Mucosa of descending colon (tissue), 3 donors: ENCODE data around the gene SAMD4A. TPM values are rescaled to one million over a fixed set of nuclear protein-coding genes. Genes with fewer than 3 reads are reported as not detected.
A peak's percentile ranks its signal among the peaks of the same experiment; 100 is the strongest.

ENCODE experiments used
- ATAC-seq: fragments of 200-7000 bp; cut with Tn5 transposase; one replicate; pipeline ENCODE4 v1.9.1; 2020; ENCODE audit warnings: mild to moderate bottlenecking, moderate library complexity
- DNase-seq, 3 donors: peaks; one replicate each; pipeline ENCODE4 v3.0.0-alpha.2; 2020
- H3K36me3 ChIP-seq: fragments of 200-600 bp; one replicate; pipeline ENCODE4 v1.8.0; 2021; ENCODE audit warnings: low read depth, mild to moderate bottlenecking
- H3K4me1 ChIP-seq: fragments of 200-600 bp; one replicate; pipeline ENCODE4 v1.8.0; 2021; ENCODE audit warnings: low read depth, mild to moderate bottlenecking
- H3K4me3 ChIP-seq: fragments of 200-600 bp; one replicate; pipeline ENCODE4 v1.8.0; 2021; ENCODE audit warnings: mild to moderate bottlenecking
- H3K9me3 ChIP-seq: fragments of 200-600 bp; one replicate; pipeline ENCODE4 v1.8.0; 2021; ENCODE audit warnings: mild to moderate bottlenecking
- intact Hi-C, 2 donors: fragments of 100-400 bp; cut with DNase I in 1 of 2; cut with micrococcal nuclease in 1 of 2; formaldehyde crosslinking; loops; one replicate each; pipeline versions ENCODE4 v1.11.0 to v1.11.1; 2022; cut with DNase I, micrococcal nuclease
- total RNA-seq, 3 donors: library from RNA; stranded (reverse); fragmentation: NEBNext Ultra II Directional in 2 of 3; extraction: Animal tissue kit (Norgen Biotek cat#: 25700) in 2 of 3; gene quantifications; one replicate each; pipeline versions ENCODE4 v1.2.1 to v1.2.4, GENCODE V29; 2021 to 2023
- TF ChIP-seq, protein P1 (sequence below): fragments of 200-600 bp; IDR thresholded peaks from one replicate; pipeline ENCODE4 v1.8.0; 2022; ENCODE audit warnings: antibody characterized with exemption, mild to moderate bottlenecking
- donor health status: DM: no; HTN: no; CAD: no; lungs with moderate emphysema.
- donor health status: DM: no; HTN: no; CAD: no.
- donor health status: DM: no; HTN: yes; CAD: no.

SAMD4A gene
- total RNA-seq, 3 donors from 2014 or later, result 14.7 to 82.1 (median 16.5) TPM

- Histone ChIP-seq H3K36me3 (no peaks in the 10 kb centered on the region), H3K4me3 (no peak overlapping the region), H3K4me1 (no peaks in the 10 kb centered on the region), H3K9me3 (no peaks in the 10 kb centered on the region)
- DNase-seq (no peak), ATAC-seq (no peak)
- TF ChIP-seq, protein P1, sequence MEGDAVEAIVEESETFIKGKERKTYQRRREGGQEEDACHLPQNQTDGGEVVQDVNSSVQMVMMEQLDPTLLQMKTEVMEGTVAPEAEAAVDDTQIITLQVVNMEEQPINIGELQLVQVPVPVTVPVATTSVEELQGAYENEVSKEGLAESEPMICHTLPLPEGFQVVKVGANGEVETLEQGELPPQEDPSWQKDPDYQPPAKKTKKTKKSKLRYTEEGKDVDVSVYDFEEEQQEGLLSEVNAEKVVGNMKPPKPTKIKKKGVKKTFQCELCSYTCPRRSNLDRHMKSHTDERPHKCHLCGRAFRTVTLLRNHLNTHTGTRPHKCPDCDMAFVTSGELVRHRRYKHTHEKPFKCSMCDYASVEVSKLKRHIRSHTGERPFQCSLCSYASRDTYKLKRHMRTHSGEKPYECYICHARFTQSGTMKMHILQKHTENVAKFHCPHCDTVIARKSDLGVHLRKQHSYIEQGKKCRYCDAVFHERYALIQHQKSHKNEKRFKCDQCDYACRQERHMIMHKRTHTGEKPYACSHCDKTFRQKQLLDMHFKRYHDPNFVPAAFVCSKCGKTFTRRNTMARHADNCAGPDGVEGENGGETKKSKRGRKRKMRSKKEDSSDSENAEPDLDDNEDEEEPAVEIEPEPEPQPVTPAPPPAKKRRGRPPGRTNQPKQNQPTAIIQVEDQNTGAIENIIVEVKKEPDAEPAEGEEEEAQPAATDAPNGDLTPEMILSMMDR, result no peak
- intact Hi-C loops, result loop anchor here (5.0 to 10.0 kb wide), 2 partner anchors 123 to 125 kb away; partner anchors contain the start of gene SAMD4A (in 2 of the 2)
Observed at GRCh38 chr14:54689928-54690327, 123.0 kb downstream of the SAMD4A start.

GRCh38 chr14:54690887-54691286, 124.0 kb downstream of the SAMD4A start:
- intact Hi-C loops, result loop anchor here (5.0 to 10.0 kb wide), 2 partner anchors 124 to 126 kb away; partner anchors contain the start of gene SAMD4A (in 2 of the 2)
- no peaks in the 10 kb centered on the region for H3K9me3 ChIP-seq

GRCh38 chr14:54691525-54692283, 124.8 kb downstream of the SAMD4A start:
- intact Hi-C loops, result loop anchor here (5.0 to 10.0 kb wide), 2 partner anchors 124 to 127 kb away; partner anchors contain the start of gene SAMD4A (in 2 of the 2)
- peak; percentile 91 for ATAC-seq
- Histone ChIP-seq H3K4me3 (no peak overlapping the region), H3K36me3 (no peaks in the 10 kb centered on the region), H3K9me3 (no peaks in the 10 kb centered on the region), H3K4me1 (no peaks in the 10 kb centered on the region)
- TF ChIP-seq, protein P1, result peak; percentile 76
- peak; percentile 59 to 87 (median 76) for DNase-seq

More at GRCh38 chr14:54690887-54691286, 124.0 kb downstream of the SAMD4A start:
- ATAC-seq, result no peak
- Histone ChIP-seq H3K4me1 (no peaks in the 10 kb centered on the region), H3K36me3 (no peaks in the 10 kb centered on the region), H3K4me3 (no peak overlapping the region)
- DNase-seq, result no peak
- TF ChIP-seq, protein P1, result no peak

- intact Hi-C loops, result loop anchor here (5.0 to 10.0 kb wide), 2 partner anchors 125 to 128 kb away; partner anchors contain the start of gene SAMD4A (in 2 of the 2)
Observed at GRCh38 chr14:54692284-54692772, 125.4 kb downstream of the SAMD4A start.

GRCh38 chr14:54693761-54694160, 126.8 kb downstream of the SAMD4A start:
- H3K9me3 ChIP-seq, result no peaks in the 10 kb centered on the region
- no peaks in the 10 kb centered on the region for H3K36me3 ChIP-seq
- H3K4me1 ChIP-seq, result no peaks in the 10 kb centered on the region
- ATAC-seq (no peak), DNase-seq (no peak)
- intact Hi-C loops, result loop anchor here (5.0 to 10.0 kb wide), 2 partner anchors 126 to 129 kb away; partner anchors contain the start of gene SAMD4A (in 2 of the 2)
- H3K4me3 ChIP-seq, result no peak overlapping the region
- TF ChIP-seq, protein P1, result no peak

More at GRCh38 chr14:54692284-54692772, 125.4 kb downstream of the SAMD4A start:
- Histone ChIP-seq H3K4me3 (no peak overlapping the region), H3K9me3 (no peaks in the 10 kb centered on the region), H3K36me3 (no peaks in the 10 kb centered on the region), H3K4me1 (no peaks in the 10 kb centered on the region)
- DNase-seq (no peak), ATAC-seq (no peak)
- TF ChIP-seq, protein P1, result no peak
